T-helper 2 cell treated with Interferon-gamma antibody and Interleukin-4, amounts not matched to agents 100 ng/mL and 5 ng/mL, for 36 hours (primary cell): ENCODE data around the gene ACVR1B. TPM values are rescaled to one million over a fixed set of nuclear protein-coding genes. Genes with fewer than 3 reads are reported as not detected.
"Not testable (repeated sequence)": the region's sequence is repeated elsewhere in the genome, so short reads cannot be mapped to it uniquely, and the experiment has no call there.

Experiments
- intact Hi-C: fragments of 100-400 bp; cut with micrococcal nuclease; formaldehyde crosslinking; loops from one replicate; pipeline ENCODE4 v1.15.1; 2023
- total RNA-seq: library from RNA; stranded (reverse); gene quantifications from 2 replicates; pipeline ENCODE4 v1.2.3, GENCODE V29; 2022

ACVR1B gene
- total RNA-seq, 1 donor from 2014 or later: 2.6 TPM

DNA sequence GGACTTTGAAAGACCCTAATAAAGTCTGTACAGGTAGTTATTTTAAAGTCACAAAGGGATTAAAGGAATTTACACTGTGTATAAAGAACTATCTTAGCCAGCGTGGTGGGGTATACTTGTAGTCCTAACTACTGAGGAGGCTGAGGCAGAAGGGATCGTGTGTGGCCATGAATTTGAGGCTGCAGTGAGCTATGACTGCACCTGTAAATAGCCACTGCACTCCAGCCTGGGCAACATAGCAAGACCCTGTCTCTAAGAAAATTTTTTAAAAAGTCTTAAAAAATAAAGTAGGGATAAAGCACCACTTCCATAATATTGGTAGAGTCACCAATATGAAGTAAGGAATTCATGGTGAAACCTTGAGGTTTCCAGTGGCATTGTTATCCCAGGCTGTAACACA is 18.1 kb downstream of the ACVR1B start:
- intact Hi-C loops: loop anchor here (2.0 to 5.0 kb wide), 2 partner anchors 15 to 53 kb away; no protein-coding TSS in a partner anchor

GRCh38 chr12:51970904-51971646 is 19.6 kb downstream of the ACVR1B start:
- intact Hi-C loops: loop anchor here (2.0 to 5.0 kb wide), 2 partner anchors 16 to 51 kb away; no protein-coding TSS in a partner anchor

GRCh38 chr12:51971679-51972421 is 20.4 kb downstream of the ACVR1B start:
- intact Hi-C loops: loop anchor here (2.0 to 5.0 kb wide), 2 partner anchors 17 to 50 kb away; no protein-coding TSS in a partner anchor

GRCh38 chr12:51972422-51972812 is 20.9 kb downstream of the ACVR1B start:
- intact Hi-C loops: loop anchor here (5.0 kb wide), 1 partner anchor 50 kb away; no protein-coding TSS in a partner anchor

- intact Hi-C loops: loop anchor here (5.0 kb wide), 1 partner anchor 49 kb away; no protein-coding TSS in a partner anchor
These were observed 21.4 kb downstream of the ACVR1B start for GRCh38 chr12:51972849-51973273.

DNA sequence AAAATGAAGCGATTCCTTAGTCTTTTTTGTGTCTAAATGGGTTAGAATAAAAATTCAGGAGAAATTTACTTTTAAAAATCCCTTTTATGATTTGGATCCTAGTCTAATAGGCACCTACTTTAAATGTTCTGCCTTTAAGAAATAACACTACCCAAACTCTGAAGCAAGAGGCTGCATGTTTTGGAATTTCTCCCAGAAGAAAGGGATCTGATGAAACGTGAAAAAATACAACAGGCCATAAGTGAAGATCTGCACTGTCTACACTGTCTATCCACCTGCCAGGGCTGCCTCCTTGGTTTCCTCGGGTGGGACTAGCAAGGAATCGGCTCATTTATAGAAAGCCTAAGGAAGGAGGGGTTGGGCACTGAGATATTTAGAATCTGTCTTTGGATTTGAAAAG is 22.1 kb downstream of the ACVR1B start:
- intact Hi-C loops: loop anchor here (5.0 kb wide), 1 partner anchor 49 kb away; no protein-coding TSS in a partner anchor

DNA sequence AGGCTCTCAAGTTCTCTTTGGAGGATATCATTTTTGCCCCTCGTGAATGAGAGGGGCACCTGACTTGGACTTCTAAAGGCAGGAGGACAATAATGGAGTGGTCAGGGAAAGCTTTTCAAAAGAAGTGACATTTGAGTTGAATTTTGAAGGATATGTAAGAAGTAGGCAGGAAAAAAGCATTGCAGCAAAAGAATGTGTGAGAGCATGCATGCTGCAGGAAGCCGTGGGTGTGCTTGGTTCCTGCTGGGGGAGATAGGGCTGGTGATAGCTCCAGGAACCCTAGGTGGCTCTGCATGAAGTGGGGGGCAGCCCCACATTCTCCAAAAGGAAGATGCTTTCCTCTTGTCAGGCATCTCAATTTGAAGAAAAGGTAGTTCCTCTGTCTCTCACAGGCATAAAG is 23.1 kb downstream of the ACVR1B start:
- intact Hi-C loops: loop anchor here (5.0 kb wide), 1 partner anchor 48 kb away; no protein-coding TSS in a partner anchor

GRCh38 chr12:51975196-51975595 is 23.7 kb downstream of the ACVR1B start:
- intact Hi-C loops: no loop called here

DNA sequence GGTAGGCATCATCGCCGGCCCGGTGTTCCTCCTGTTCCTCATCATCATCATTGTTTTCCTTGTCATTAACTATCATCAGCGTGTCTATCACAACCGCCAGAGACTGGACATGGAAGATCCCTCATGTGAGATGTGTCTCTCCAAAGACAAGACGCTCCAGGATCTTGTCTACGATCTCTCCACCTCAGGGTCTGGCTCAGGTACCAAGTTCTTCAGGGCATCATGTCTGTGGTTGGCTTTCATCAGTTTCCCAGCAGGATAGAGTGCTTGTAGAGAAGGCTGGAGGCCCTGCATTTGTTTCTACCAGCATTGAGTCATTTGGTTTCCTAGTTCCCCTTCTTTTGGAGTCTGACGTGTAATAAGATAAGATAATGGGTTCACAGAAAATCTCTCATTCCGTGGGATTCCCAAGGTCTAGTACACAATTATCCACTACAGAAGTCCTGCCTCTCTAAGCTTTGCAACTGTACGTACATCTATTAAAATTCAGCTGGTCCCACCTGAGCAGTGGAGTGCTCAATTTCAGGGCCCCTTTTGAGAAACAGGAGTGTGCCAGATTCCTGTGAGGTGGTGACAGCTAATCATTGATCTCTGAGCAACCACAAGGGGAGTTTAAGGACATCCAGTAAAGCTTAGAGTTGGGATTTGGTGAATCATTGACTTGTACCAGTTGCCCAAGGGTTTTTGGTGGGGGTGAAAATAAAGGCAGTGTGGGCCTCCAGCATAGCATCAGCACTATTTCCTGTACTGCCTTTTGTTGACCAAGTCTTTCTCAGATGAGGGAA is 25.1 kb downstream of the ACVR1B start:
- intact Hi-C loops: no loop called here

GRCh38 chr12:51977320-51977753 is 25.8 kb downstream of the ACVR1B start:
- intact Hi-C loops: no loop called here

DNA sequence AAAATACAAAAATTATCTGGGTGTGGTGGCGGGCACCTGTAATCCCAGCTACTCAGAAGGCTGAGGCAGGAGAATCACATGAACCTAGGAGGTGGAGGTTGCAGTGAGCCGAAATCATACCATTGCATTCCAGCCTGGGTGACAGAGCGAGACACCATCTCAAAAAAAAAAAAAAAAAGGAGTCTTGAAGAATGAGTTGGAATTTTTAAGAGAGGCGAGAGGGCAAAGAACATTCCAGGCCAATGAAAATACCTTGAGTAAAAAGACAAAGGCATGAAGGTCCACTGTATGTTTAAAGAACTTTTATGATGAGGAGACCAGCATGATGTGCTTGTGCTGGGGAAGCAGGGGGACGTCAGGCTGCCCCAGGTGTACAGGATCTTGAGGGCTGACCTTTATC is 27.8 kb downstream of the ACVR1B start:
- intact Hi-C loops: not testable (repeated sequence)

DNA sequence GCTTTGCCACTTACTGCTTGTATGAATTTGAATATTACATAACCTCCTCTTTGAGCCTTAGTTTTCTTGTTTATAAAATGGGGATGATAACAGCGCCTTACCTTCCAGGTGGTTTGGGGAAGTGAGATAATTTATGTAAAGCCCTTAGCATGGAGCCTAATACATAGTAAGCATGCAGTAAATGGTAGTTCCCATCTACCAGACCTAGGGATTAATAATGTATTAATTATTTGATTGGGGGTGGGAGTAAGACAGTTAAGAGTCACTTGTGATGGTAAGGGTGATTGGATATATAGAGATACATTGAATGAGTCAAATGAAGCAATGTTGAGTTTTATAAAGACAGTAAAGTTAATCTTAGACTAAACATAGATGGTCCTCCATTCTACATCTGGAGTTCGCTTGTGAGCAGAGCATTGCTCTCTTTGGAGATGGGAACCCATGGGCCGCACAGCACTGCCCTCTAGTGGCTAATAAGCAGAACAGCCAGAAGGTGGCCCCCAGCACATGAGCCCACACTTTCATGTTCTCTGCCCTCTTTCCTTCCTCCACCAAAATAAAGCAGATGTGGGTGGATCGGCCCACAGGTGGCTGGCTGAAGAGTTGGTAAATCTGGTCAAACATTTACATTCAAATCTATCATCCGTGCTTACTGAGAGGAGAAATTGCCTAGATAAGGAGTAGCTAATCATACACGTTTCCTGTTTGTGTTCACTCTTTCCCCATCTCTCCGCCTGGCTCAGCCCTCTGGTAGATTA is 28.7 kb downstream of the ACVR1B start:
- intact Hi-C loops: loop anchor here (1.0 kb wide), 1 partner anchor 54 kb away; no protein-coding TSS in a partner anchor

DNA sequence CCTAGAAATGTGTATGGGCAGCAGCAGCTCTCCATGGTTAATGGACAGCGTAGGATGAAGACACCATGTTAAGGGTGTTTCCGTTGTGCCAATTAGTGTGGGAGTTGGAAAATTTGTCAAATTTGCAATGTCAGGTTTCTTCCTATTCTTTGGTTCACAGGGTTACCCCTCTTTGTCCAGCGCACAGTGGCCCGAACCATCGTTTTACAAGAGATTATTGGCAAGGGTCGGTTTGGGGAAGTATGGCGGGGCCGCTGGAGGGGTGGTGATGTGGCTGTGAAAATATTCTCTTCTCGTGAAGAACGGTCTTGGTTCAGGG is 29.3 kb downstream of the ACVR1B start:
- intact Hi-C loops: loop anchor here (1.0 kb wide), 1 partner anchor 54 kb away; no protein-coding TSS in a partner anchor

- intact Hi-C loops: no loop called here
These were observed 33.2 kb downstream of the ACVR1B start for GRCh38 chr12:51984657-51985056.

DNA sequence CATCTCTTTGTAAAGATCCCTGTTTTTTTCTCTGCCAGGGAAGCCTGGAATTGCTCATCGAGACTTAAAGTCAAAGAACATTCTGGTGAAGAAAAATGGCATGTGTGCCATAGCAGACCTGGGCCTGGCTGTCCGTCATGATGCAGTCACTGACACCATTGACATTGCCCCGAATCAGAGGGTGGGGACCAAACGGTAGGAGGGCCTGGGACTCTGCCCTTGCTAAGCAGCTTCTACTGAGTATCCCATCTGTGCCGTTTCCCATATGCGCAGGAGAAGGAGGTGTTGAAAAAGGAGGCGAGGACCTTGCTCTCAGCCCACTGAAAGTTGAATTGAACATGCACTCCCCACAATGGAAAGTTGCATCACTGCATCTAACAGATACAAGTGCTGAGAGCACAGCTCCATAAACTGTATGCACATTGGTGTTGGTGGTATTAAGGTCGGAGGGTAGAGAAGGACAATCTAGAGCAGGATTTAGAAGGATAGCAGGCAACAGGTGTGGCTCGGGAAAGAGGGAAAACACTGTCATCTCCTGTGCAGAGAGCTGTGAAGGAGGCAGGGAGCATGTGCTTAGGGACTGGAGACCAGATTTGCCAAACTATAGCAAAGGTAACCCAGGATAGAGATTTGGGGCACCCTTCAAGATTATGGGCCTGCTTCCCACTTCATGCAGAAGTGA is 33.8 kb downstream of the ACVR1B start:
- intact Hi-C loops: no loop called here

DNA sequence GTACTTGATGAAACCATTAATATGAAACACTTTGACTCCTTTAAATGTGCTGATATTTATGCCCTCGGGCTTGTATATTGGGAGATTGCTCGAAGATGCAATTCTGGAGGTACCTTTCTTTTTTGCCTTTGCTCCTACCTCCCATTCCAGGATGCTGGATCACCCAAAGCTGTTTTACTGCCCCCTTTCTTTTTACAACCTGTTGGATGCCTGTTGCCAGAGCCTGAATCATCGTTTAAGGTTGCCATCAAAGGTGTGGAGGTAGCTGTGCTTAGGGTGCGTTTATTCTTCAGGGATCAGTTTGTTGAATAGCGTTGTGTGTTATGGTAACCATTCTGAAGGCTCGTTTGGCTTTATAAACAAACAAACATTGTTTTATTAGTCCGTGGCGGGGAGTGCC is 35.3 kb downstream of the ACVR1B start:
- intact Hi-C loops: no loop called here

DNA sequence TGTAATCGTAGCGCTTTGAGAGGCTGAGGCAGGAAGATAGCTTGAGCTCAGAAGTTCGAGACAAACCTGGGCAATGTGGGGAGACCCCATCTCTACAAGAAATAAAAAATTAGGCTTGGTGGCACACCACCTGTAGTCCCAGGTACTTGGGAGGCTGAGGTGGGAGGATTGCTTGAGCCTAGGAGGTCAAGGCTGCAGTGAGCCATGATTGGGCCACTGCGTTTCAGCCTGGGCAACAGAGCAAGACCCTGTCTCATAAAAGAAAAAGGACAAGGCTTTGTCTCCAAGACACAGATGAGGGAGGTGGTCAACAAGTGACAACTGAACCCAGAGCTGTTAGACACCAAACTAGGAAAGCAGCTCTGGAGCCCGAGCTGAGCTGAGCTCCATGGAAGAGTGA is 40.7 kb downstream of the ACVR1B start:
- intact Hi-C loops: no loop called here

GRCh38 chr12:51994539-51994820 is 43.0 kb downstream of the ACVR1B start:
- intact Hi-C loops: no loop called here

- intact Hi-C loops: no loop called here
These were observed 43.5 kb downstream of the ACVR1B start for GRCh38 chr12:51994959-51995358.

- intact Hi-C loops: no loop called here
These were observed 45.6 kb downstream of the ACVR1B start for GRCh38 chr12:51997136-51997535.
